ENCODE results near the gene RPS6KA3. TPM values are rescaled to one million over a fixed set of nuclear protein-coding genes. Genes with fewer than 3 reads are reported as not detected.

The RPS6KA3 gene
- total and polyA plus RNA-seq, 9 of the 15 experiments (the other 6 are each of a cell fraction or from before 2014, with no cell fraction given) = 10.9 to 61.9 (median 37.4) TPM

- TF ChIP-seq CTCFL (IDR thresholded peaks at IDR 0.05; ENCODE audit: borderline replicate concordance, insufficient read depth, low read depth, low read length, poor library complexity, severe bottlenecking) (peak; percentile 61), ETV1 (tag; conservative IDR thresholded peaks at IDR 0.05; ENCODE audit: low read depth) (peak; percentile 36; the same call in 1 of the 2 replicates), MAFK (IDR thresholded peaks at IDR 0.05; ENCODE audit: low read length) (no peak), FOSL1 (tag; conservative IDR thresholded peaks at IDR 0.05) (no peak), ZNF398 (CRISPR knock-in tag; IDR thresholded peaks at IDR 0.05) (no peak), MLX (CRISPR knock-in tag; conservative IDR thresholded peaks at IDR 0.05) (no peak), ZZZ3 (IDR thresholded peaks at IDR 0.05) (no peak), RBM25 (IDR thresholded peaks at IDR 0.05; ENCODE audit: low read depth, low read length, severe bottlenecking) (peak; percentile 16), SUPT5H (IDR thresholded peaks at IDR 0.05) (peak; percentile 24; the same call in 1 of the 2 replicates), CBX3 (IDR thresholded peaks at IDR 0.05; ENCODE audit: borderline replicate concordance in 1 of 2, low read length in 2 of 2) (peak in 1 of 2 experiments; percentile 48; a peak in 1 of 3 replicates), XRCC3 (IDR thresholded peaks at IDR 0.05) (no peak)
Measured at GRCh38 chrX:20252381-20253231, 14.1 kb downstream of the RPS6KA3 start (continued).
